HepG2 (cell line): ENCODE data around the gene RTN4. TPM values are rescaled to one million over a fixed set of nuclear protein-coding genes. Genes with fewer than 3 reads are reported as not detected.

Experiments used
- FOXA1 ChIP-seq, 2 experiments: fragments of 450-650 bp in 1 of 2; sonication (generic) in 1 of 2; formaldehyde crosslinking in 1 of 2; IDR thresholded peaks; 2 replicates each; pipeline versions ENCODE4 v1.4.0 to v1.6.1; 2016 to 2020; ENCODE audit warnings: missing genetic modification reagents in 1 of 2
- LBX2 ChIP-seq: sonication (generic); formaldehyde crosslinking; IDR thresholded peaks from 2 replicates; pipeline ENCODE4 v1.5.0; 2020; ENCODE audit warnings: missing genetic modification reagents, mild to moderate bottlenecking, borderline replicate concordance
- NR1H2 ChIP-seq: sonication (generic); formaldehyde crosslinking; IDR thresholded peaks from 2 replicates; pipeline ENCODE4 v1.8.1; 2022; ENCODE audit warnings: low read depth, missing genetic modification reagents, borderline replicate concordance
- PATZ1 ChIP-seq: sonication (generic); formaldehyde crosslinking; IDR thresholded peaks from 2 replicates; pipeline ENCODE4 v1.4.0; 2020; ENCODE audit warnings: missing genetic modification reagents
- SALL2 ChIP-seq: sonication (generic); formaldehyde crosslinking; IDR thresholded peaks from 2 replicates; pipeline ENCODE4 v1.8.1; 2023; ENCODE audit warnings: mild to moderate bottlenecking, missing genetic modification reagents, inconsistent platforms
- TEAD2 ChIP-seq: sonication (generic); formaldehyde crosslinking; IDR thresholded peaks from 2 replicates; pipeline ENCODE4 v1.9.0; 2021; ENCODE audit warnings: missing genetic modification reagents
- WIZ ChIP-seq: sonication (generic); formaldehyde crosslinking; IDR thresholded peaks from 2 replicates; pipeline ENCODE4 v1.5.1; 2020; ENCODE audit warnings: mild to moderate bottlenecking, missing genetic modification reagents
- ZNF24 ChIP-seq: fragments of 450-650 bp; IDR thresholded peaks from 2 replicates; pipeline ENCODE4 v1.6.1; 2017; ENCODE audit warnings: antibody characterized with exemption, mild to moderate bottlenecking
- ZNF275 ChIP-seq: sonication (generic); formaldehyde crosslinking; IDR thresholded peaks from 2 replicates; pipeline ENCODE4 v1.8.0; 2022; ENCODE audit warnings: missing genetic modification reagents, mild to moderate bottlenecking, inconsistent platforms, borderline replicate concordance
- ZNF574 ChIP-seq: sonication (generic); formaldehyde crosslinking; IDR thresholded peaks from 2 replicates; pipeline ENCODE4 v1.4.0; 2020; ENCODE audit warnings: missing genetic modification reagents
- polyA plus RNA-seq, 8 experiments: library from polyadenylated mRNA; depleted of rRNA in 3 of 8; stranded (reverse) in 7 of 8; unstranded in 1 of 8; fragments of >200 nt; fragmentation: Illumina TruSeq in 4 of 8; extraction: Trizol in 4 of 8; gene quantifications; 2 replicates each; pipeline versions ENCODE4 v1.2.1 to v1.2.3, GENCODE V29; 2011 to 2016; ENCODE audit warnings: low read depth in 4 of 8, missing spikeins in 1 of 8, mixed read lengths in 1 of 8; ENCODE audit not compliant: insufficient read depth in 1 of 8
- total RNA-seq, 5 experiments: library from RNA; depleted of rRNA; stranded (reverse); fragments of >200 nt; fragmentation: Illumina TruSeq; extraction: Trizol; gene quantifications; 2 replicates each; pipeline ENCODE4 v1.2.3, GENCODE V29; 2016; ENCODE audit warnings: low read depth in 1 of 5
- TF ChIP-seq, protein P1 (sequence below): sonication (generic); formaldehyde crosslinking; IDR thresholded peaks from 2 replicates; pipeline ENCODE4 v1.5.1; 2020; ENCODE audit warnings: mild to moderate bottlenecking, missing genetic modification reagents
- TF ChIP-seq, protein P2 (sequence below): sonication (generic); formaldehyde crosslinking; IDR thresholded peaks from 2 replicates; pipeline ENCODE4 v1.4.0; 2020; ENCODE audit warnings: missing genetic modification reagents

The RTN4 gene
- total and polyA plus RNA-seq, 2 of the 13 experiments (the other 11 are each of a cell fraction or from before 2014, with no cell fraction given) = 98.4 to 133 TPM

DNA sequence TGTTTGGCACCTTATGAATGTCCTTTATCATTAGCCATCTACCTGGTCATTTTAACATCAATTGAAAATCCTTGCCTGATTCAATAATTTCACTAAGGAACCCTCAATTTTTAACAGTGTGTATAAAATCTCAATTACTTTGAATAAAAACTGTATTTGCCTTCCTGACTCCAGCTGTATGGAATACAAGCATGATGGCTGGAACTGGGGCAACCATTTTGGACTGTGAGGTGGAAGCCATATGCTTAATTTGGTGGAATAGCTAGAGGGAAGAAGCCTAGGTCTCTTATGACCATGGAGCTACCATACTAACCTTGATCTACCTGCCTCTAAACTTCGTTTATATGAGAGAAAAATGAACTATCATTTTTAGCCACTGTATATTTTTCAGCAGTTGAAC lies 12.5 kb upstream of the RTN4 start (continued):
- TF ChIP-seq, protein P1, sequence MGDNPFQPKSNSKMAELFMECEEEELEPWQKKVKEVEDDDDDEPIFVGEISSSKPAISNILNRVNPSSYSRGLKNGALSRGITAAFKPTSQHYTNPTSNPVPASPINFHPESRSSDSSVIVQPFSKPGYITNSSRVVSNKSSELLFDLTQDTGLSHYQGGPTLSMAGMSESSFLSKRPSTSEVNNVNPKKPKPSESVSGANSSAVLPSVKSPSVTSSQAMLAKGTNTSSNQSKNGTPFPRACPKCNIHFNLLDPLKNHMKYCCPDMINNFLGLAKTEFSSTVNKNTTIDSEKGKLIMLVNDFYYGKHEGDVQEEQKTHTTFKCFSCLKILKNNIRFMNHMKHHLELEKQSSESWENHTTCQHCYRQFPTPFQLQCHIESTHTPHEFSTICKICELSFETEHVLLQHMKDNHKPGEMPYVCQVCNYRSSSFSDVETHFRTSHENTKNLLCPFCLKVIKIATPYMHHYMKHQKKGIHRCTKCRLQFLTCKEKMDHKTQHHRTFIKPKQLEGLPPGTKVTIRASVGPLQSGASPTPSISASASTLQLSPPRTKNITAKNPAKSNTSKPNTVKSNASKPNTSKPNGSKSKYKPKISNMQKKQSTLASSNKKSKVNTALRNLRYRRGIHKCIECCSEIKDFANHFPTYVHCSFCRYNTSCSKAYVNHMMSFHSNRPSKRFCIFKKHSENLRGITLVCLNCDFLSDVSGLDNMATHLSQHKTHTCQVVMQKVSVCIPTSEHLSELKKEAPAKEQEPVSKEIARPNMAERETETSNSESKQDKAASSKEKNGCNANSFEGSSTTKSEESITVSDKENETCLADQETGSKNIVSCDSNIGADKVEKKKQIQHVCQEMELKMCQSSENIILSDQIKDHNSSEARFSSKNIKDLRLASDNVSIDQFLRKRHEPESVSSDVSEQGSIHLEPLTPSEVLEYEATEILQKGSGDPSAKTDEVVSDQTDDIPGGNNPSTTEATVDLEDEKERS (CRISPR knock-in tag) = no peak
- TF ChIP-seq PATZ1 (CRISPR knock-in tag) = no peak
- no peak for TF ChIP-seq SALL2
- TF ChIP-seq LBX2 = no peak
- no peak for TF ChIP-seq WIZ (CRISPR knock-in tag)
- TF ChIP-seq ZNF275 (CRISPR knock-in tag) = no peak
- no peak for TF ChIP-seq FOXA1 (IDR thresholded peaks at IDR 0.05)
- no peak for TF ChIP-seq FOXA1 (CRISPR knock-in tag; IDR thresholded peaks at IDR 0.05)
- TF ChIP-seq ZNF574 = no peak
- TF ChIP-seq, protein P2, sequence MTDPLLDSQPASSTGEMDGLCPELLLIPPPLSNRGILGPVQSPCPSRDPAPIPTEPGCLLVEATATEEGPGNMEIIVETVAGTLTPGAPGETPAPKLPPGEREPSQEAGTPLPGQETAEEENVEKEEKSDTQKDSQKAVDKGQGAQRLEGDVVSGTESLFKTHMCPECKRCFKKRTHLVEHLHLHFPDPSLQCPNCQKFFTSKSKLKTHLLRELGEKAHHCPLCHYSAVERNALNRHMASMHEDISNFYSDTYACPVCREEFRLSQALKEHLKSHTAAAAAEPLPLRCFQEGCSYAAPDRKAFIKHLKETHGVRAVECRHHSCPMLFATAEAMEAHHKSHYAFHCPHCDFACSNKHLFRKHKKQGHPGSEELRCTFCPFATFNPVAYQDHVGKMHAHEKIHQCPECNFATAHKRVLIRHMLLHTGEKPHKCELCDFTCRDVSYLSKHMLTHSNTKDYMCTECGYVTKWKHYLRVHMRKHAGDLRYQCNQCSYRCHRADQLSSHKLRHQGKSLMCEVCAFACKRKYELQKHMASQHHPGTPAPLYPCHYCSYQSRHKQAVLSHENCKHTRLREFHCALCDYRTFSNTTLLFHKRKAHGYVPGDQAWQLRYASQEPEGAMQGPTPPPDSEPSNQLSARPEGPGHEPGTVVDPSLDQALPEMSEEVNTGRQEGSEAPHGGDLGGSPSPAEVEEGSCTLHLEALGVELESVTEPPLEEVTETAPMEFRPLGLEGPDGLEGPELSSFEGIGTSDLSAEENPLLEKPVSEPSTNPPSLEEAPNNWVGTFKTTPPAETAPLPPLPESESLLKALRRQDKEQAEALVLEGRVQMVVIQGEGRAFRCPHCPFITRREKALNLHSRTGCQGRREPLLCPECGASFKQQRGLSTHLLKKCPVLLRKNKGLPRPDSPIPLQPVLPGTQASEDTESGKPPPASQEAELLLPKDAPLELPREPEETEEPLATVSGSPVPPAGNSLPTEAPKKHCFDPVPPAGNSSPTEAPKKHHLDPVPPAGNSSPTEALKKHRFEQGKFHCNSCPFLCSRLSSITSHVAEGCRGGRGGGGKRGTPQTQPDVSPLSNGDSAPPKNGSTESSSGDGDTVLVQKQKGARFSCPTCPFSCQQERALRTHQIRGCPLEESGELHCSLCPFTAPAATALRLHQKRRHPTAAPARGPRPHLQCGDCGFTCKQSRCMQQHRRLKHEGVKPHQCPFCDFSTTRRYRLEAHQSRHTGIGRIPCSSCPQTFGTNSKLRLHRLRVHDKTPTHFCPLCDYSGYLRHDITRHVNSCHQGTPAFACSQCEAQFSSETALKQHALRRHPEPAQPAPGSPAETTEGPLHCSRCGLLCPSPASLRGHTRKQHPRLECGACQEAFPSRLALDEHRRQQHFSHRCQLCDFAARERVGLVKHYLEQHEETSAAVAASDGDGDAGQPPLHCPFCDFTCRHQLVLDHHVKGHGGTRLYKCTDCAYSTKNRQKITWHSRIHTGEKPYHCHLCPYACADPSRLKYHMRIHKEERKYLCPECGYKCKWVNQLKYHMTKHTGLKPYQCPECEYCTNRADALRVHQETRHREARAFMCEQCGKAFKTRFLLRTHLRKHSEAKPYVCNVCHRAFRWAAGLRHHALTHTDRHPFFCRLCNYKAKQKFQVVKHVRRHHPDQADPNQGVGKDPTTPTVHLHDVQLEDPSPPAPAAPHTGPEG (CRISPR knock-in tag) = no peak
- TF ChIP-seq NR1H2 = no peak
- TF ChIP-seq ZNF24 = no peak
- no peak for TF ChIP-seq TEAD2 (CRISPR knock-in tag)
